SH-SY5Y (cell line): Measurements from ENCODE around the gene DUSP6.

Experiments
- GATA2 ChIP-seq: IDR thresholded peaks from 2 replicates; pipeline ENCODE4 v1.6.1; 2011; ENCODE audit warnings: mild to moderate bottlenecking, low read depth, low read length
- GATA3 ChIP-seq: IDR thresholded peaks from 2 replicates; pipeline ENCODE4 v1.6.1; 2011; ENCODE audit warnings: low read depth, mild to moderate bottlenecking, low read length, moderate library complexity

- no peak for TF ChIP-seq GATA2
- TF ChIP-seq GATA3: no peak
These were observed 52.9 kb downstream of the DUSP6 start for GRCh38 chr12:89299417-89299816.
